Omental fat pad (tissue), 4 donors: ENCODE results near the gene PPP3CA. TPM values are rescaled to one million over a fixed set of nuclear protein-coding genes. Genes with fewer than 3 reads are reported as not detected.
A peak's percentile ranks its signal among the peaks of the same experiment; 100 is the strongest.

Source experiments
- ATAC-seq: fragments of 150-250 bp; one replicate; pipeline ENCODE4 v1.9.1; 2016; ENCODE audit warnings: mild to moderate bottlenecking, moderate library complexity; ENCODE audit not compliant: low FRiP score
- DNase-seq: peaks from one replicate; pipeline ENCODE4 v3.0.0-alpha.2; 2019; ENCODE audit warnings: low spot score
- total RNA-seq, 4 donors: library from RNA; depleted of rRNA; stranded (reverse); fragments of >200 nt; gene quantifications; one replicate each; pipeline ENCODE4 v1.1.0, GENCODE V29; 2016
- TF ChIP-seq, protein P1 (sequence below), 3 donors: fragments of 450-650 bp; IDR thresholded peaks; one replicate each; pipeline ENCODE4 v1.5.1; 2016 to 2017; ENCODE audit warnings: antibody characterized with exemption in 3 of 3, mild to moderate bottlenecking in 3 of 3, moderate library complexity in 2 of 3

The PPP3CA gene
- total RNA-seq, 4 donors from 2014 or later = 29.8 to 56.6 (median 35.3) TPM

DNA sequence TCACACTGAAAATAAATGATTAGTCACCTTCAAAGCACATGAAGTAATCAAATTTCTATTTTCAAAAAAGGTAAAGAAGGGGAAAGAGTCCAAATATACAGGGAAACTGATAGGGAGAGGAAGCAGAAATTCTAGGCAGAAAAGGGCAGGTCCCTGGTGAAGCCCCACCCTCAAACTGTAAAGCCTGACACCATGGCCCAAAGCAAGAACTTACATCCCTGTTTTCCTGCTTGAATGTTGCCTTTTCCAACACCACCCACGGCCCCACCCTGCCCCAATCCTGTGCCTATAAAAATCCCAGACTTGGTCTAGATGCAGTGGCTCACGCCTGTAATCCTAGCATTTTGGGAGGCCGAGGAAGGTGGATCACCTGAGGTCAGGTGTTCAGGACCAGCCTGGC lies 361.8 kb downstream of the PPP3CA start:
- DNase-seq (no peak), ATAC-seq (no peak)
- TF ChIP-seq, protein P1, sequence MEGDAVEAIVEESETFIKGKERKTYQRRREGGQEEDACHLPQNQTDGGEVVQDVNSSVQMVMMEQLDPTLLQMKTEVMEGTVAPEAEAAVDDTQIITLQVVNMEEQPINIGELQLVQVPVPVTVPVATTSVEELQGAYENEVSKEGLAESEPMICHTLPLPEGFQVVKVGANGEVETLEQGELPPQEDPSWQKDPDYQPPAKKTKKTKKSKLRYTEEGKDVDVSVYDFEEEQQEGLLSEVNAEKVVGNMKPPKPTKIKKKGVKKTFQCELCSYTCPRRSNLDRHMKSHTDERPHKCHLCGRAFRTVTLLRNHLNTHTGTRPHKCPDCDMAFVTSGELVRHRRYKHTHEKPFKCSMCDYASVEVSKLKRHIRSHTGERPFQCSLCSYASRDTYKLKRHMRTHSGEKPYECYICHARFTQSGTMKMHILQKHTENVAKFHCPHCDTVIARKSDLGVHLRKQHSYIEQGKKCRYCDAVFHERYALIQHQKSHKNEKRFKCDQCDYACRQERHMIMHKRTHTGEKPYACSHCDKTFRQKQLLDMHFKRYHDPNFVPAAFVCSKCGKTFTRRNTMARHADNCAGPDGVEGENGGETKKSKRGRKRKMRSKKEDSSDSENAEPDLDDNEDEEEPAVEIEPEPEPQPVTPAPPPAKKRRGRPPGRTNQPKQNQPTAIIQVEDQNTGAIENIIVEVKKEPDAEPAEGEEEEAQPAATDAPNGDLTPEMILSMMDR (IDR thresholded peaks at IDR 0.05) = no peak

DNA sequence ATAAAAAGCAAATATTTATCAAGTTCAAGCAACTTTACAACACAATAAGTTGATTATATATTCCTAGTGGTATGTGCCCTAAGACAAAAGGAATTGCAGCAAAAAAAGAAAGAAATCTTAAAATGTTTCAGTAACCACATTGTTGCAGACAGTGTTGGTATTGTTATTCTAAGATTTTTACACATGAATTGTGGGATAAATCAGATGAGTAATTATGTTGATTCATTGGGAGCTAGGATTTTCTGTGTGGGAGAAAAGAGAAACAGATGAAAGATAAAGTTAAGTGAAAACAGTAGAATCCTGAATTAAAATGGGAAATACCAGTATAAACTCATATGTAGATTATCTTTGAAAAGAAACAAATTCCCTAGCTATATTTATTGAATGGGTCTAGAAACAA lies 362.4 kb downstream of the PPP3CA start:
- no peak for ATAC-seq
- no peak for DNase-seq
- TF ChIP-seq, protein P1 (IDR thresholded peaks at IDR 0.05) = no peak

DNA sequence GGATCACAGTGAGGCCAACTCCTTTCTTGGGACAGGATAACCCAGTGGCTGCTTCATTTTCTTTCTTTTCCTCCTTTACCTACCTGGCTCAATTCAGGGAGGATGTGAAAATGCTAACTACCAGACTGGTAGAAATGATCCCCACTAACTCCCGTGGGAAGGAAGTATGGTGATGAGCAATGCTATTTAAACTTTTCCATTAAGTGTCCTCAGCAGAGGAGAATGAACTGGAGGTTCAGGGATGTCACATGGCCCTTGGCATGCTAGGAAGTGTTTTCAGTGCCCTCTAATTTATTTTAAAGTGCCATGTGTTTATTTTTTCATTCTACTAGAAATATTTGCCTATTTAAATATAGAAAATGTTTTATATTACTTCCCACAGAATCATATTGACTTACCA lies 363.9 kb downstream of the PPP3CA start:
- TF ChIP-seq, protein P1 (IDR thresholded peaks at IDR 0.05) = no peak
- DNase-seq (no peak), ATAC-seq (no peak)

DNA sequence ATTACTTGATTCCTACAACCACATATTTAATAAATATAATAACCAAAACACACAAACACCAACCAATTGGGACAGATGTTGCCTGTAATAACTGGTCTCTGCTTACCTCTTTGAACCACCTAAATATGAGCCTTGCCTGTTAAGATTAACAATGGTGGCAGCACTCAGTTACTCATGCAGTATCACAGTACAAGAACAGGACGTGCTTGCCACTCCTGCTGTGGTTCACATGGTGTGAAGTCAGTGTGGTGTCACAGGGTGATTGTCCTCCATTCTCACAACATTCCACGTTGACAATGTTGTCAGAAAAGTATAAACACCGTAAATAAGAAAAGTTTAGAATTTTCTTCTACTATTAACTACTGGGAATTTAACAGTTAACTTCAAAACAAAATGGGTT lies 365.0 kb downstream of the PPP3CA start:
- TF ChIP-seq, protein P1 (IDR thresholded peaks at IDR 0.05) = no peak
- ATAC-seq (no peak), DNase-seq (no peak)

DNA sequence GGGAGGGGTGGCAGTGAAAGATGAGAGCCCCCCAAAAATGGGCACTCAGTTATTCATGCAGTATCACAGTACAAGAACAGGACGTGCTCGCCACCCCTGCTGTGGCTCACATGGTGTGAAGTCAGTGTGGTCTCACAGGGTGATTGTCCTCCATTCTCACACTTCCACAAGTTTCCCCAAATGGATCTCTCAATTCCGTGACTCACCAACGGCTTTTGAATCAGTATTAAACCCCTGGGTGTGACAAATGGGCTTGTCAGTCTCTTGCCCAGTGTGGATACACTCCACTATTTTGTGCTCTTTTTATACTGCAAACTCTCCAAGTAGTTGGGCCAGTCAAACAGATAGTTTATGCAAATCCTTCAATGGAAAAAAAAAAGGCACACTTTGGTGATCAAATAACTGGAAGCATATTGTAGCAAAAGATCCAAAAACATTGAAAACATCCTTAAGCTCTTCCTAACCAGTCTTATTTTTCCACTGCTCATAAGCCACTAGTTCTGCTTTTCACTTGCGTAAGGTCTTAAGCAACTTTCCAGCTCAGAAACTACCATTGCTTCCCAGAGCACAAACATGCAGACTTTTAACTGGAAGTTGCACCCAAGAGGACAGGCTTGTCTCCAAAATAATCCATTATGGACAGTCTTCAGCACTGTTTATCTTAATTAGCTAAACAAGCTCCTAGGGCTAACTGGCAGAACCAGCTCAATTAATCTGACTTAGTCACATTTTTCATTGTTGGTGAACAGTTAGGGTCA lies 365.7 kb downstream of the PPP3CA start:
- ATAC-seq (peak; percentile 52), DNase-seq (no peak)
- TF ChIP-seq, protein P1 (IDR thresholded peaks at IDR 0.05) = no peak

DNA sequence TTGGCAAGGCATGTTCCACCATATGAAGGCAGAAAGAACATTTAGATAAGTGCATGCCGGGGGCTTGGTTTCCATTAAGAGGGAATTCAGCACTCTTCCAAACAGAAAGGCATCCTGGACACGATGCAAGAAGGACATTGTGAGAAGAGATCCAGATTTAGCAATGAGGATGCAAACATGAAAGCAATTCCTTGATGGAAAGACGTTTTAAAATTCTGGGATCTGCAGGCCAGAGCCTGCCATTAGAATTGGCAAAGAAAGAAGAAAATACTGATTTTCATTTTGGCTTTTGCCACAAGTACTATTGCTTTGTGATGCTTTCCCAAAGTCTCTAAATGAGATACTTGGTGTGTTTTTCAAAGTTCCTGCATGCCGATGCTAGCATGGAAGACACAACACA lies 367.6 kb downstream of the PPP3CA start:
- ATAC-seq (no peak), DNase-seq (no peak)
- TF ChIP-seq, protein P1 (IDR thresholded peaks at IDR 0.05) = no peak

DNA sequence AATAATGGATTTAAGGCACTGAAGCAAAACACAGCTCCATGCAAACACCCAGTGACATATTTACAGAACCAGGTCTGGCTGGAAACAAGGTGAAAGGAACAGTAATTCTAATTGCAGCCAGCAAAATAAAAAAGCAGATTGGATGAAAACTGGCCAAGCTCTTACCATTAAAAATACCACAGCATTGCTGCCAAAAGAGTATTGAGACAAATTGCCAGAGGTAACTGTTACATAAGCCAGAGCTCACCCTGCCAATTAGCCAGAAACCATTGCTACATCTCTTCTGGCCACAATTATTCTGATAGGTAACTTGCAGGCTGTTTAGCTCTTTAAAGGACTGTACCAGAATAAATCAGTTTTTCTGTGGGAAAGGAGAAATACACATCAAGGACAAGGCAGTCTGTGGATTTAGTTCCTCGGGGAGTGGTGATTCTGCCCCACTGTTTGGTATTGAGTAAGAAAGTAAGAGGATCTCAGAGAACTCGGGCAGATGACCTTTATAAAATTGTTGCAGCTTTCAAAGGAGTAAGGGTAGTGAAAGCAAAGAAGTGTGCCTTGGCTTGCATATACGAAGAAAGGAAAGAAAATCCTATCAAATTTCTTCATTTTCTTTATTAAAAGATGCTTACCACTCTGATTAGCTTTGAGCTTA lies 369.5 kb downstream of the PPP3CA start:
- TF ChIP-seq, protein P1 (IDR thresholded peaks at IDR 0.05) = no peak
- peak; percentile 50 for ATAC-seq
- DNase-seq = no peak
